Measurements from ENCODE around the gene CEP250.
"Not testable (repeated sequence)": the region's sequence is repeated elsewhere in the genome, so short reads cannot be mapped to it uniquely, and the experiment has no call there.

CEP250 gene

GRCh38 chr20:35454881-35455609 lies at the start of gene CEP250:
Gene CEP250, plus strand, starts transcription at chr20:35455598. Its CDS starts 6,770 bp downstream, at chr20:35462368.
- peak; percentile 96 for DNase-seq

GRCh38 chr20:35405775-35406174 lies 49.6 kb upstream of the CEP250 start:
- no peak for DNase-seq

- no peak for DNase-seq
These were observed 47.1 kb upstream of the CEP250 start for GRCh38 chr20:35408270-35408669.

GRCh38 chr20:35409542-35409941 lies 45.9 kb upstream of the CEP250 start:
- DNase-seq: no peak

GRCh38 chr20:35410613-35411012 lies 44.8 kb upstream of the CEP250 start:
- DNase-seq: no peak

GRCh38 chr20:35421322-35421721 lies 34.1 kb upstream of the CEP250 start:
- DNase-seq: no peak

GRCh38 chr20:35431621-35432429 lies 23.6 kb upstream of the CEP250 start:
- DNase-seq: no peak

- no peak for DNase-seq
These were observed 23.0 kb upstream of the CEP250 start for GRCh38 chr20:35432430-35432735.

GRCh38 chr20:35433337-35433736 lies 22.1 kb upstream of the CEP250 start:
- no peak for DNase-seq

- DNase-seq: no peak
These were observed 21.1 kb upstream of the CEP250 start for GRCh38 chr20:35434085-35435005.

GRCh38 chr20:35436177-35436573 lies 19.2 kb upstream of the CEP250 start:
- DNase-seq: no peak

- no peak for DNase-seq
These were observed 17.8 kb upstream of the CEP250 start for GRCh38 chr20:35437599-35437998.

GRCh38 chr20:35443003-35443402 lies 12.4 kb upstream of the CEP250 start:
- no peak for DNase-seq

GRCh38 chr20:35444226-35444625 lies 11.2 kb upstream of the CEP250 start:
- no peak for DNase-seq

GRCh38 chr20:35446356-35447078 lies 8.9 kb upstream of the CEP250 start:
- no peak for DNase-seq

GRCh38 chr20:35447082-35447789 lies 8.2 kb upstream of the CEP250 start:
- DNase-seq: peak; percentile 91

GRCh38 chr20:35448788-35449373 lies 6.5 kb upstream of the CEP250 start:
- DNase-seq: no peak

GRCh38 chr20:35449855-35450254 lies 5.5 kb upstream of the CEP250 start:
- DNase-seq: not testable (repeated sequence)

- no peak for DNase-seq
These were observed 4.1 kb upstream of the CEP250 start for GRCh38 chr20:35451295-35451694.

- DNase-seq: no peak
These were observed 1.8 kb upstream of the CEP250 start for GRCh38 chr20:35453647-35454046.

GRCh38 chr20:35456700-35457099 lies 1.3 kb downstream of the CEP250 start:
- DNase-seq: not testable (repeated sequence)

Measured in CD4-positive, alpha-beta T cell treated with Interleukin-6 for 4 hours (primary cell).